Thyroid gland (tissue), 4 donors: ENCODE data around the gene SEC63. TPM values are rescaled to one million over a fixed set of nuclear protein-coding genes. Genes with fewer than 3 reads are reported as not detected.

ENCODE experiments used
- DNase-seq, 2 donors: peaks; one replicate each; pipeline ENCODE4 v3.0.0-alpha.2; 2019
- H3K27ac ChIP-seq, 3 donors: fragments of 200-600 bp; sonication (generic); 1 replicate in 2 of 3; 2 replicates in 1 of 3; pipeline ENCODE4 v1.5.1; 2016 to 2019; ENCODE audit warnings: mild to moderate bottlenecking in 1 of 3, moderate library complexity in 1 of 3
- H3K27me3 ChIP-seq: fragments of 200-600 bp; sonication (generic); one replicate; pipeline ENCODE4 v1.5.1; 2019
- H3K36me3 ChIP-seq, 2 donors: fragments of 200-600 bp; sonication (generic); one replicate each; pipeline ENCODE4 v1.5.1; 2016 to 2019
- H3K4me1 ChIP-seq, 2 donors: fragments of 200-600 bp; sonication (generic); one replicate each; pipeline ENCODE4 v1.5.1; 2017 to 2019
- H3K4me3 ChIP-seq, 3 donors: fragments of 200-600 bp; sonication (generic); replicated peaks in 1 of 3; 1 replicate in 2 of 3; 2 replicates in 1 of 3; pipeline ENCODE4 v1.5.1; 2016; ENCODE audit warnings: mild to moderate bottlenecking in 1 of 3
- H3K9me3 ChIP-seq: fragments of 200-600 bp; sonication (generic); one replicate; pipeline ENCODE4 v1.5.1; 2017
- POLR2A ChIP-seq, 2 donors: fragments of 450-650 bp; IDR thresholded peaks; one replicate each; pipeline ENCODE4 v1.6.1; 2017; ENCODE audit warnings: antibody characterized with exemption in 2 of 2, mild to moderate bottlenecking in 2 of 2, moderate library complexity in 1 of 2
- WGBS, 2 donors: methylation state at CpG; one replicate each; pipeline ENCODE4 v1.1.5; 2017; 5-methylcytosine and 5-hydroxymethylcytosine counted together
- intact Hi-C: fragments of 100-400 bp; cut with DNase I; formaldehyde crosslinking; loops from one replicate; pipeline ENCODE4 v1.15.1; 2023
- total RNA-seq, 4 donors: library from RNA; depleted of rRNA; stranded (reverse); fragments of >200 nt; gene quantifications; one replicate each; pipeline ENCODE4 v1.2.3, GENCODE V29; 2016
- TF ChIP-seq, protein P1 (sequence below), 6 experiments: fragments of 200-600 bp in 3 of 6; fragments of 450-650 bp in 3 of 6; sonication (generic) in 3 of 6; IDR thresholded peaks; one replicate each; pipeline ENCODE4 v1.5.1; 2016 to 2019; ENCODE audit warnings: antibody characterized with exemption in 6 of 6, mild to moderate bottlenecking in 2 of 6, inconsistent platforms in 1 of 6, moderate library complexity in 1 of 6

SEC63 gene
- total RNA-seq: 10 to 100 TPM; 47.1 to 95.5 (median 68.3) TPM

DNA sequence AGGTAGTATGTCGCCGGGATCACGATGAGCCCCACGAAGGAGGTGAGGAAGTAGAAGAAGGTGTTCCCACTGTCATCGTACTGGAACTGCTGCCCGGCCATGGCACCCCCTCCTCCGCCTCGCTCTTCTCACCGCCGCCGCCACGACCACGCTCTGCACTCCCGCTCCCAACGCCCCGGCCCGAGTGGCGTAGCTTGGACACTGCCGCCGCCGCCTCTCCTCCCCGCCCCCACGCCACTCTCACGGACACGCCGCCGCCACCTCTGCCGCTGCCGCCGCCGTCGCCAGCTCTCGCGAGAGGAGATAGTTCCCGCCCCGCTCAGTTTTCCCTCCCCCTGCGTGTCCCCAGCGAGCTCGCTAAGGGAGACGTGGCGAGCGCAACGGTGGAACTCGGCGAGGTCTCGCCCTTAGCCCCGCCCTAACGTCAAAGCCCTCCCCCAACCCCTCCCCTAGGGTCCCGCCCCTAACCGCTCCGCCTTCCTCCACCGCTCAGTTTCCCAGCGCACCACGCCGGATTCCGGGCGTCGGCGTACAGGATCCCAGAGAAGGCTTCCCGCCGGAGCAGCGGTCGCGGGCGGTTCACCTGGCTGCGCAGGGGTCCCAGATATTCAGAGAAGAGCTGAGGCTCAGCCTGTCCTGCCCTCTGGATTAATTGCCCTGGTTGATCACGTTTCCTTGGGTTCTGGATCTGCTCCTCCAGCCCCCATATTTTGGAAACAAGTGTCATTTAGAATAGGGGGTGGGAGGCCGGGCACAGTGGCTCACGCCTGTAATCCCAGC, at the start of gene SEC63:
TSS of gene SEC63 (minus strand) at position 300 of the 780 bp plus-strand sequence. CDS start at position 101, 199 bp downstream.
- H3K27ac ChIP-seq: peak within 1 kb of the TSS; percentile 65 to 84 (median 75)
- H3K27me3 ChIP-seq: no peaks in the 10 kb centered on the region
- H3K36me3 ChIP-seq: no peaks in the 10 kb centered on the region
- TF ChIP-seq, protein P1, sequence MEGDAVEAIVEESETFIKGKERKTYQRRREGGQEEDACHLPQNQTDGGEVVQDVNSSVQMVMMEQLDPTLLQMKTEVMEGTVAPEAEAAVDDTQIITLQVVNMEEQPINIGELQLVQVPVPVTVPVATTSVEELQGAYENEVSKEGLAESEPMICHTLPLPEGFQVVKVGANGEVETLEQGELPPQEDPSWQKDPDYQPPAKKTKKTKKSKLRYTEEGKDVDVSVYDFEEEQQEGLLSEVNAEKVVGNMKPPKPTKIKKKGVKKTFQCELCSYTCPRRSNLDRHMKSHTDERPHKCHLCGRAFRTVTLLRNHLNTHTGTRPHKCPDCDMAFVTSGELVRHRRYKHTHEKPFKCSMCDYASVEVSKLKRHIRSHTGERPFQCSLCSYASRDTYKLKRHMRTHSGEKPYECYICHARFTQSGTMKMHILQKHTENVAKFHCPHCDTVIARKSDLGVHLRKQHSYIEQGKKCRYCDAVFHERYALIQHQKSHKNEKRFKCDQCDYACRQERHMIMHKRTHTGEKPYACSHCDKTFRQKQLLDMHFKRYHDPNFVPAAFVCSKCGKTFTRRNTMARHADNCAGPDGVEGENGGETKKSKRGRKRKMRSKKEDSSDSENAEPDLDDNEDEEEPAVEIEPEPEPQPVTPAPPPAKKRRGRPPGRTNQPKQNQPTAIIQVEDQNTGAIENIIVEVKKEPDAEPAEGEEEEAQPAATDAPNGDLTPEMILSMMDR (IDR thresholded peaks at IDR 0.05): peak in 1 of 6 experiments; percentile 18
- TF ChIP-seq POLR2A (IDR thresholded peaks at IDR 0.05): peak; percentile 76 to 94
- H3K4me3 ChIP-seq: peak within 1 kb of the TSS; percentile 38 to 89 (median 68)
- intact Hi-C loops: no loop called here
- no peaks in the 10 kb centered on the region for H3K9me3 ChIP-seq
- peak; percentile 96 to 97 for DNase-seq
- WGBS, 2 donors: 0 to 1% methylated on average over 3 to 35 of the region's 69 CpGs
- peaks cover 21 to 26% of the 10 kb centered on the region in 2 donors for H3K4me1 ChIP-seq

DNA sequence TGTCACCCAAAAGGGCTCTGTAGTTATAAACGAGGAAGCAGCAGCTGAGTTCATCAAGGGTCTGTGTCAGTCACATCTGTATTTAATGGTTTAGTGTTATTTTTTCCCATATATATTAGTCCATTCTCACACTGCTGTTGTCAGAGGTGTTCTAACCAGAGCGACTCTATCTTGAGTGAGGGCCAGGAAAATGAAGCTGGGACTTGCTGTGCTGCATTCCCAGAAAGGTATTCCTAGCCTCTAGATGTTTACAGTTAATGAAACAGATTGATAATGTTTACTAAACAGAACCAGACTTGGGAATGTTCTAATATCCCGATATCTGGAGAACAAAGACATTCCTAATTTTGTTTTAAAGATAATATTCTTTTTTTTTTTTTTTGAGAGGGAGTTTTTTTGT, 48.0 kb upstream of the SEC63 start:
- TF ChIP-seq POLR2A (IDR thresholded peaks at IDR 0.05): no peak
- TF ChIP-seq, protein P1 (IDR thresholded peaks at IDR 0.05): no peak
- no peak overlapping the region for H3K4me3 ChIP-seq
- peaks cover 4 to 12% of the 10 kb centered on the region in 2 donors for H3K4me1 ChIP-seq
- H3K9me3 ChIP-seq: no peaks in the 10 kb centered on the region
- DNase-seq: no peak
- no peaks in the 10 kb centered on the region for H3K36me3 ChIP-seq
- 85 to 87% methylated on average over 3 of the region's 3 CpGs for WGBS, 2 donors
- H3K27ac ChIP-seq: no peak overlapping the region
- H3K27me3 ChIP-seq: no peaks in the 10 kb centered on the region
- intact Hi-C loops: no loop called here

DNA sequence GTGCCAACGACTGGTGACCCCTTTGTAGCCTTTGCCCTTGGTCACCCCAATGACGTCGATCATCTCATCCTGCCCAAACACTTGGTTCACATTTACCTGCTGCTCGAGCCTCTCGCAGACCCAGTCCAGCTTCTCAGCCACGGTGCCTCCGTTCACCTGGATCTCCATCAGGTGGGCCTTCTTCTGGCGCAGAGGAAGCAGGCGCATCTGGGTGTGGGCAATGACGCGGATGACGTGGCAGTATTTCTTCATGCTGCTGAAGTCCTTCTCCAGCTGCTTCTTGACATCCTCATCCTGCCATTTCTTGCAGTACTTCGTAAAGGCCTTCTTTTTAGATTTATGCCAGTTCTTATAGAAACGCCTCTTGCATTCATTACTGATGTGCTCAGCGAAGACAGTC, 46.9 kb upstream of the SEC63 start:
- intact Hi-C loops: no loop called here
- no peak overlapping the region for H3K27ac ChIP-seq
- WGBS, 2 donors: 96 to 97% methylated on average over 15 of the region's 15 CpGs
- no peaks in the 10 kb centered on the region for H3K27me3 ChIP-seq
- no peak overlapping the region for H3K4me3 ChIP-seq
- no peaks in the 10 kb centered on the region for H3K9me3 ChIP-seq
- H3K4me1 ChIP-seq: peaks cover 4 to 12% of the 10 kb centered on the region in 2 donors
- TF ChIP-seq, protein P1 (IDR thresholded peaks at IDR 0.05): no peak
- TF ChIP-seq POLR2A (IDR thresholded peaks at IDR 0.05): no peak
- no peak for DNase-seq
- no peaks in the 10 kb centered on the region for H3K36me3 ChIP-seq

- no peaks in the 10 kb centered on the region for H3K36me3 ChIP-seq
- H3K9me3 ChIP-seq: no peaks in the 10 kb centered on the region
- intact Hi-C loops: no loop called here
- TF ChIP-seq POLR2A (IDR thresholded peaks at IDR 0.05): no peak
- TF ChIP-seq, protein P1 (IDR thresholded peaks at IDR 0.05): no peak
- H3K4me1 ChIP-seq: peaks cover 4 to 12% of the 10 kb centered on the region in 2 donors
- H3K27me3 ChIP-seq: no peaks in the 10 kb centered on the region
- DNase-seq: peak in 1 of 2 donors; percentile 12
- 50 to 57% methylated on average over 9 of the region's 9 CpGs for WGBS, 2 donors
- no peak overlapping the region for H3K4me3 ChIP-seq
- H3K27ac ChIP-seq: peak overlapping the region; percentile 5 to 76 (median 60)
These were observed 44.6 kb upstream of the SEC63 start for GRCh38 chr6:108002365-108003221.
